Keratinocyte (primary cell): Measurements from ENCODE around the gene TAF1A. TPM values are rescaled to one million over a fixed set of nuclear protein-coding genes. Genes with fewer than 3 reads are reported as not detected.

Experiments
- DNase-seq: peaks from one replicate; pipeline ENCODE4 v3.0.0-alpha.2; 2011; ENCODE audit warnings: low read depth, missing footprints, low spot score
- FAIRE-seq: peaks from 2 replicates; lab custom pipeline; 2011; peaks lifted over from hg19 to GRCh38; lab: Jason Lieb, UNC
- H2AFZ ChIP-seq: 2 replicates; pipeline ENCODE4 v1.6.0; 2012; ENCODE audit warnings: low read length, control low read depth, inconsistent platforms; ENCODE audit not compliant: control insufficient read depth
- H3K27ac ChIP-seq: 2 replicates; pipeline ENCODE4 v1.5.1; 2011; ENCODE audit warnings: low read length; ENCODE audit not compliant: control insufficient read depth, insufficient read depth
- H3K27me3 ChIP-seq: 3 replicates; pipeline ENCODE4 v1.6.0; 2011; ENCODE audit warnings: low read length; ENCODE audit not compliant: control insufficient read depth, insufficient read depth; ENCODE audit errors: extremely low read depth
- H3K36me3 ChIP-seq, 2 experiments: 2 replicates in 1 of 2; 3 replicates in 1 of 2; pipeline ENCODE4 v1.5.1; 2011; ENCODE audit warnings: low read length in 2 of 2, mild to moderate bottlenecking in 1 of 2; ENCODE audit not compliant: control insufficient read depth in 2 of 2, insufficient read depth in 2 of 2; ENCODE audit errors: extremely low read depth in 1 of 2
- H3K4me1 ChIP-seq: 3 replicates; pipeline ENCODE4 v1.5.1; 2011; ENCODE audit warnings: low read length; ENCODE audit not compliant: control insufficient read depth, insufficient read depth; ENCODE audit errors: extremely low read depth
- H3K4me2 ChIP-seq: 3 replicates; pipeline ENCODE4 v1.6.0; 2011; ENCODE audit warnings: low read depth, low read length; ENCODE audit not compliant: control insufficient read depth, insufficient read depth; ENCODE audit errors: extremely low read depth
- H3K4me3 ChIP-seq, 3 experiments: fragments of 200-600 bp in 1 of 3; sonication (generic) in 1 of 3; 2 replicates in 2 of 3; 3 replicates in 1 of 3; pipeline ENCODE4 v1.5.1; 2011 to 2016; ENCODE audit warnings: low read length in 3 of 3, mild to moderate bottlenecking in 3 of 3, control low read depth in 2 of 3, inconsistent platforms in 1 of 3, low read depth in 1 of 3, mixed read lengths in 1 of 3, mixed run types in 1 of 3, moderate library complexity in 1 of 3; ENCODE audit not compliant: control insufficient read depth in 2 of 3, insufficient read depth in 2 of 3; ENCODE audit errors: extremely low read depth in 1 of 3
- H3K79me2 ChIP-seq: 2 replicates; pipeline ENCODE4 v1.6.0; 2012; ENCODE audit warnings: low read length; ENCODE audit not compliant: control insufficient read depth, insufficient read depth
- H3K9ac ChIP-seq: 3 replicates; pipeline ENCODE4 v1.6.0; 2011; ENCODE audit warnings: low read length; ENCODE audit not compliant: control insufficient read depth, insufficient read depth; ENCODE audit errors: extremely low read depth
- H3K9me1 ChIP-seq: 3 replicates; pipeline ENCODE4 v1.6.0; 2011; ENCODE audit warnings: low read length; ENCODE audit not compliant: control insufficient read depth, insufficient read depth; ENCODE audit errors: extremely low read depth
- H3K9me3 ChIP-seq: 2 replicates; pipeline ENCODE4 v1.5.1; 2012; ENCODE audit warnings: low read depth, low read length; ENCODE audit not compliant: control insufficient read depth
- H4K20me1 ChIP-seq: 3 replicates; pipeline ENCODE4 v1.6.0; 2011; ENCODE audit warnings: low read length; ENCODE audit not compliant: control insufficient read depth, insufficient read depth; ENCODE audit errors: extremely low read depth
- EZH2 ChIP-seq: IDR thresholded peaks from one replicate; pipeline ENCODE4 v1.6.1; 2012; ENCODE audit warnings: inconsistent platforms, mild to moderate bottlenecking, low read length, moderate library complexity
- dilution Hi-C: fragments of 300-500 bp; cut with MboI; formaldehyde crosslinking; loops from one replicate; pipeline ENCODE4 v1.7.0; 2020; ENCODE audit warnings: low sequenced_read_pairs; ENCODE audit not compliant: extremely low pct_ligation_motif_present
- polyA plus RNA-seq, 5 experiments: library from polyadenylated mRNA; depleted of rRNA in 3 of 5; stranded (reverse) in 3 of 5; stranded (forward) in 1 of 5; unstranded in 1 of 5; fragments of >200 nt; gene quantifications; 1 replicate in 1 of 5; 2 replicates in 3 of 5; 3 replicates in 1 of 5; pipeline versions ENCODE4 v1.2.1 to v1.2.3, GENCODE V29; 2011 to 2012; ENCODE audit warnings: missing spikeins in 2 of 5, low read depth in 1 of 5, low replicate concordance in 1 of 5
- TF ChIP-seq, protein P1 (sequence below), 3 experiments: IDR thresholded peaks in 1 of 3; conservative IDR thresholded peaks in 1 of 3; optimal IDR thresholded peaks in 1 of 3; 2 replicates in 2 of 3; 3 replicates in 1 of 3; pipeline versions ENCODE3 to v1.5.1; 2011; ENCODE audit warnings: low read length in 3 of 3, mild to moderate bottlenecking in 3 of 3, moderate library complexity in 2 of 3, control low read depth in 1 of 3, inconsistent platforms in 1 of 3; ENCODE audit not compliant: insufficient read depth in 2 of 3; ENCODE audit errors: extremely low read depth in 1 of 3

Gene TAF1A
- polyA plus RNA-seq, 1 donor (not counting 4 experiments of a cell fraction or from before 2014, with no cell fraction given), result 7.2 TPM

- no peak overlapping the region for H3K9ac ChIP-seq
- no peaks in the 10 kb centered on the region for H3K4me1 ChIP-seq
- no peak overlapping the region for H3K4me2 ChIP-seq
- FAIRE-seq (no peak), DNase-seq (no peak)
- H3K27me3 ChIP-seq, result no peaks in the 10 kb centered on the region
- no peak overlapping the region for H2AFZ ChIP-seq
- H3K27ac ChIP-seq, result no peak overlapping the region
- H3K4me3 ChIP-seq, result no peak overlapping the region
- dilution Hi-C loops, result no loop called here
- H3K79me2 ChIP-seq, result no peaks in the 10 kb centered on the region
- H3K9me3 ChIP-seq, result no peaks in the 10 kb centered on the region
- H4K20me1 ChIP-seq, result no peaks in the 10 kb centered on the region
- no peaks in the 10 kb centered on the region for H3K36me3 ChIP-seq
- TF ChIP-seq EZH2, result no peak
- TF ChIP-seq, protein P1, sequence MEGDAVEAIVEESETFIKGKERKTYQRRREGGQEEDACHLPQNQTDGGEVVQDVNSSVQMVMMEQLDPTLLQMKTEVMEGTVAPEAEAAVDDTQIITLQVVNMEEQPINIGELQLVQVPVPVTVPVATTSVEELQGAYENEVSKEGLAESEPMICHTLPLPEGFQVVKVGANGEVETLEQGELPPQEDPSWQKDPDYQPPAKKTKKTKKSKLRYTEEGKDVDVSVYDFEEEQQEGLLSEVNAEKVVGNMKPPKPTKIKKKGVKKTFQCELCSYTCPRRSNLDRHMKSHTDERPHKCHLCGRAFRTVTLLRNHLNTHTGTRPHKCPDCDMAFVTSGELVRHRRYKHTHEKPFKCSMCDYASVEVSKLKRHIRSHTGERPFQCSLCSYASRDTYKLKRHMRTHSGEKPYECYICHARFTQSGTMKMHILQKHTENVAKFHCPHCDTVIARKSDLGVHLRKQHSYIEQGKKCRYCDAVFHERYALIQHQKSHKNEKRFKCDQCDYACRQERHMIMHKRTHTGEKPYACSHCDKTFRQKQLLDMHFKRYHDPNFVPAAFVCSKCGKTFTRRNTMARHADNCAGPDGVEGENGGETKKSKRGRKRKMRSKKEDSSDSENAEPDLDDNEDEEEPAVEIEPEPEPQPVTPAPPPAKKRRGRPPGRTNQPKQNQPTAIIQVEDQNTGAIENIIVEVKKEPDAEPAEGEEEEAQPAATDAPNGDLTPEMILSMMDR (optimal IDR thresholded peaks at IDR 0.05 in 1 of 3, IDR thresholded peaks at IDR 0.05 in 1 of 3, conservative IDR thresholded peaks at IDR 0.05 in 1 of 3; ENCODE audit: extremely low read depth in 1 of 3, insufficient read depth in 2 of 3, low read length in 3 of 3), result no peak
- H3K9me1 ChIP-seq, result no peaks in the 10 kb centered on the region
Measured at GRCh38 chr1:222530852-222531251, 58.9 kb downstream of the TAF1A start.

GRCh38 chr1:222529916-222530315 is 59.8 kb downstream of the TAF1A start:
- DNase-seq (no peak), FAIRE-seq (no peak)
- Histone ChIP-seq H3K9me1 (no peaks in the 10 kb centered on the region), H3K27me3 (no peaks in the 10 kb centered on the region), H3K4me1 (no peaks in the 10 kb centered on the region), H3K27ac (no peak overlapping the region), H4K20me1 (no peaks in the 10 kb centered on the region), H2AFZ (no peak overlapping the region), H3K9me3 (no peaks in the 10 kb centered on the region), H3K4me3 (no peak overlapping the region), H3K79me2 (no peaks in the 10 kb centered on the region), H3K36me3 (no peaks in the 10 kb centered on the region), H3K4me2 (no peak overlapping the region), H3K9ac (no peak overlapping the region)
- no peak for TF ChIP-seq EZH2
- TF ChIP-seq, protein P1 (optimal IDR thresholded peaks at IDR 0.05 in 1 of 3, IDR thresholded peaks at IDR 0.05 in 1 of 3, conservative IDR thresholded peaks at IDR 0.05 in 1 of 3; ENCODE audit: extremely low read depth in 1 of 3, insufficient read depth in 2 of 3, low read length in 3 of 3), result no peak
- dilution Hi-C loops, result no loop called here
